Mucosa of stomach (tissue), 1 donor: Measurements from ENCODE around the gene GLIS1.

Experiments used
- H3K27me3 ChIP-seq: one replicate; pipeline ENCODE4 v1.7.0; 2013; ENCODE audit warnings: mild to moderate bottlenecking, low read length; ENCODE audit not compliant: control insufficient read depth, insufficient read depth
- H3K36me3 ChIP-seq: one replicate; pipeline ENCODE4 v1.7.0; 2013; ENCODE audit warnings: low read length; ENCODE audit not compliant: control insufficient read depth, insufficient read depth
- H3K4me1 ChIP-seq: one replicate; pipeline ENCODE4 v1.7.0; 2013; ENCODE audit warnings: mild to moderate bottlenecking, low read length; ENCODE audit not compliant: control insufficient read depth, insufficient read depth
- H3K4me3 ChIP-seq: one replicate; pipeline ENCODE4 v1.7.0; 2013; ENCODE audit warnings: low read length
- H3K9ac ChIP-seq: one replicate; pipeline ENCODE4 v1.7.0; 2013; ENCODE audit warnings: mild to moderate bottlenecking, low read length, moderate library complexity
- H3K9me3 ChIP-seq: one replicate; pipeline ENCODE4 v1.7.0; 2013; ENCODE audit warnings: mild to moderate bottlenecking, low read length, moderate library complexity; ENCODE audit not compliant: control insufficient read depth
- donor health status: Pancreatic carcinoma.

The GLIS1 gene

DNA sequence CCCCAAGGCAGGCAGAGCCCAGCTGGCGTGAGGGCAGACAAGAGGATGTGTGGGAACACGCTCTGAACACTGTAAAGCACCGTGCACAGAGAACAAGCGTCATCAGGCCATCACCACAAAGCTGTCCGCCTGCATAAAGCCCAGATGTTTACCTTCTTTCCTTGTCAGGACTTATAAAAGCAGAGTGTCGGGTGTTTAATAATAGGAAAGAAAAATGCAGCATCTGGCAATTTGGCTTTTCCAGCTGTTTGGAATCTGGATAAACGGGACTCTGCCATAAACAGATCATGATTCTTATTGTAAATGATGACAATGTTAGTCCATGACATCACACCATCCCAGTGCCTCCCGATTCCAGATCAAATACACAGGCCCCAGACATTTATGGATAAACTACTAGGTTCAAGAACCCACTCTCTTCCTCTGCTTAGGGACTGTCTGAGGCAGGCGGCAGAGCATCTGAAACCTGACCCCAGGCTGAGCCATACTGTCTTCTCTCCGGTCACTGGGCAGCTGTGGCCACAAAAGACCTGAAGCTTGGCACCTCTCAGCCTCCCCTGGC lies 4.2 kb downstream of the GLIS1 start:
- no peaks in the 10 kb centered on the region for H3K9me3 ChIP-seq
- H3K4me3 ChIP-seq, result no peak overlapping the region
- peaks cover 14% of the 10 kb centered on the region for H3K4me1 ChIP-seq
- peaks cover 57% of the 10 kb centered on the region for H3K27me3 ChIP-seq
- H3K9ac ChIP-seq, result no peak overlapping the region
- no peaks in the 10 kb centered on the region for H3K36me3 ChIP-seq

DNA sequence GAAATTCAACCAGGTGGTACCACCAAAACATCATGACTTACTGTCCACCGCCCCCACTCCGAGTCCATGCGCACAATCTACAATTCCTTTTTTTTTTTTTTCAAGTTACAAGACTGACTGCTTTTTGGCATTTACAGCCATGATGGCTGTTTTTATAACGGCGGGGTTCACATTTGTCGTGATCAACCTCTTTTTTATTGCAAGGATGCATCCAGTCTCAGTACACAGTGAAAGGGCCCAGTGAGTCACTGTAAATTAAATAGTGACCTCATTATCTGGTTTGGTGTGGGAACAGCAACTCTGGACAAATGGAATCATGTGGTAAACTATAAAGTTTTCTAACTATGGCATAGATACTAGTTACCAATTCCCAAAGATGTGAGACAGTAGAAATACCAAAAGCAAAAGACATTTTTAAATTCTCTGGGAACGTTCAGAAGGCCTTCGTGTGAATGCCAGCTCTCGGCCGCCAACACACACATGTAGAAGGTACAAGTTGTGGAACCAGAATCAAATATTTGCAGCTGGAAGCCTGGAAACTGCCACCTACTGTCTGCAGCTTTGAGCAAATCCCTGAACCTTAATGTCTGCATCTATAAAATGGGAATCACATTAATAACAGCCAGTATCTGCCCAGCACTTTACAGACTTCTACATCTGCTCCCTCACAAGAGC lies 4.9 kb downstream of the GLIS1 start:
- peaks cover 51% of the 10 kb centered on the region for H3K27me3 ChIP-seq
- H3K9me3 ChIP-seq, result no peaks in the 10 kb centered on the region
- peaks cover 10% of the 10 kb centered on the region for H3K4me1 ChIP-seq

DNA sequence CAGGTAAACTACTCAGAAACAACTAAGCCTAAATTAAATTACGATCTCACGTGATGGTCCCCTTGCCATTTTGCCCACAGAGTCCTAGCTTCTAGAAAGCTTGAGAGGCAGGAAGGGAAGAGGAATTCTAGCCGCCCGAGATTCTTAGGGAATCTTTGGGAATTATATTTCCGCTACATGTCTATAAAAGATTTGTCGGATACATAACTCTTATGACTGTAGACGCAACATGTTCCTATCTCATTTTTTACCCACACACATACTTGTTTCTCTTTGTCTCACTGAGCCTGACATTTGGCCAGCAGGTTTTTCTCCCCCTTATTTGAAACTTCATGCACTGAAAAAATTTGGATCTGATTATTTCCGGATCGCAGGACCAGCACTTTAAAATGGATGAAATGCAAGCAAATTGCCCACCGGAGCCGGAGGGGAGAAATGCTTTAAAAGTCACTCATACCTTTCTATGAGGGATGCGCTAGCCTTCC lies 5.5 kb downstream of the GLIS1 start:
- Histone ChIP-seq H3K9ac (no peak overlapping the region), H3K36me3 (no peaks in the 10 kb centered on the region), H3K27me3 (peaks cover 47% of the 10 kb centered on the region), H3K4me3 (no peak overlapping the region), H3K9me3 (no peaks in the 10 kb centered on the region), H3K4me1 (peaks cover 7% of the 10 kb centered on the region)

More for the DNA sequence above, 4.9 kb downstream of the GLIS1 start:
- Histone ChIP-seq H3K9ac (no peak overlapping the region), H3K4me3 (no peak overlapping the region), H3K36me3 (no peaks in the 10 kb centered on the region)

DNA sequence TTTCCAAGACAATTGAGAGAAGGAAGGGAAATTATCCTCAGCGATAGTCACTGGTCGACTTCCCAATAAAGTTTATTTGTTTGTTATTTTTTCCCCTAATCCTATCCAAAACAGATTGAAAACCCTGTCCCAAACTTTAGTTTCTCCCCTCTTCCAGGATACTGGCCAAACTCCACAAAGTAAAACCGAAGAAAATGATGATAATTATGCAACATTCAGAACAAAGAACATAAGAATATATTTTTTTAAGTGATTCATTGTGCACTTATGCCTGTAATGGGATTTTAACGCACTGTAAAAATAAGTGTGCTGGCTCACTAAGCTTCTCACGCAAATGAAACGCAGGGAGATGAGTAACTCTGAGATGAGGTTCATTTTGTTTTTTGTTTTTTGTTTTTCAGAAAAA lies 6.0 kb downstream of the GLIS1 start:
- H3K27me3 ChIP-seq, result peaks cover 41% of the 10 kb centered on the region
- peaks cover 1% of the 10 kb centered on the region for H3K4me1 ChIP-seq
- H3K9me3 ChIP-seq, result no peaks in the 10 kb centered on the region
- H3K36me3 ChIP-seq, result no peaks in the 10 kb centered on the region
- H3K9ac ChIP-seq, result no peak overlapping the region
- H3K4me3 ChIP-seq, result no peak overlapping the region

DNA sequence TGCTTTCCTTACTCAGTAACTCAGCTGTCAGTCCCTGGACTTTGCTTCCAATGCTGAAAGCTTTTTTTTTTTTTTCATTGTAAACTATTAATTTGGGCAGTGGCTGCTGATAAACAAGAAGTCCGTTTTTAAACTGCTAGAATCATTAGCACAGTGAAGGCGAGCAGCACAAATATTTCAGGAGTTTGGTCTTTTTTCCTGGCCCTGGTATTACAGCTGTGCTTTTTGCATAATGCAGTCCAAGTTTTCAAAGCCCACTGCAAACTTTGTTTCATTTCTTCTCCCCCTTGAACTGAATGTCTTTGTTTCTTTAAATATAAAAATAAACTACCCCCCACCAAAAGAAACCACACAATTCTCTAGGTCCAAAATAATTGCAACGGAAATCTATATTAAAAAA lies 6.6 kb downstream of the GLIS1 start:
- Histone ChIP-seq H3K4me1 (no peaks in the 10 kb centered on the region), H3K9ac (no peak overlapping the region), H3K4me3 (no peak overlapping the region), H3K9me3 (no peaks in the 10 kb centered on the region), H3K36me3 (no peaks in the 10 kb centered on the region), H3K27me3 (peaks cover 36% of the 10 kb centered on the region)

DNA sequence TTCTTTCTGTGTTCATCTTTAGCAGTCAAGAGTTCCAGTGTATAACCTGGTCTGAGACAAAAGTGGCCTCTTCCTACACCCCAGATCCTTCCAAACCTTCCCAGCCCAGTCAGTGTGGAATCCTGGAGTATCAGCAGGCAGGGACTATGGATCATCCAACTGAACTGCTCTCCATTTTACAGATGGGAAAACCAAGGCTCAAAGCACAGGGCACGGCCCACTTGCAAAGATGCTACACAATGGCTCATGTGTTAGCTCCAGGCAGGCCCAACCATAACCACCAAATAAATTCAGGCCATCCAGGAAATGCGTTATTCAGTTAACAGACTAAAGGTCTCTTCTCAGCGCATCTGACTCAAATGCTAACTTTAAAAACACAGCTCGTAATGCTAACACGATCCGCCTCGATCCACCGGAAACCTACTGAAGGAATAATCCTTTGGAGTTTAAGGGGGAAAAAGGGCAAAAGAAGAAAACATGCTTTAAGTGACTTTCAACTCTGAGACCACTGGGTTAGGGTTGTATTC lies 7.1 kb downstream of the GLIS1 start:
- Histone ChIP-seq H3K4me1 (no peaks in the 10 kb centered on the region), H3K9ac (no peak overlapping the region), H3K27me3 (peaks cover 30% of the 10 kb centered on the region), H3K36me3 (no peaks in the 10 kb centered on the region), H3K4me3 (no peak overlapping the region), H3K9me3 (no peaks in the 10 kb centered on the region)

DNA sequence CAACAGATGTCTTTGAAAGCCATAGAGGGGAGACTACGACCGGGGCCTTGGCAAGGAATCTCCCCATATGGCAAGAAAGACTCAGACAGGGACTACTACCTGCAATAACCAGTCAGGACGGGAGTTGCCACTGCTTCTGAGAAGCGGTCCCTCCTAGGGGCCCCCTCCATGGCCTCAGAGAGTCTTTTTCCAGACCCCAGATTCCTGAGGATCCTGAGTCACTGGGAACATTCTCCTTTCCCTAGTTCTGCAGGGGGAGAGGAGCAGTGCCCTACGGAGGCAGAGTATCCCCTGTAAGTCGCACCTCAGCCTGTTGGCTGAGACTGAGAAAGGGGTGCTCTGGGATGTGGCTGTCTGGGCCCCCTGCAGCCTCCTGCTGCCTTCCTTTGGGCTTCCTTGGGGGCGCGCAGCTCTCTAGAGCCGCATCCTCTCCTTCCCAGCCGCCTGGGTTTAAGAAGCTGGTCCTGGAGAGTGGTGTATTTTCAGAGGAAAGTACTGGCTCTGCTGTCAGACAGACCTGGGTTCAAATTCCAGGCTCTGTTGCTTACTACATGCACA lies 7.8 kb downstream of the GLIS1 start:
- H3K36me3 ChIP-seq, result no peaks in the 10 kb centered on the region
- H3K9me3 ChIP-seq, result no peaks in the 10 kb centered on the region
- no peak overlapping the region for H3K4me3 ChIP-seq
- H3K9ac ChIP-seq, result no peak overlapping the region
- H3K4me1 ChIP-seq, result no peaks in the 10 kb centered on the region
- peaks cover 23% of the 10 kb centered on the region for H3K27me3 ChIP-seq

DNA sequence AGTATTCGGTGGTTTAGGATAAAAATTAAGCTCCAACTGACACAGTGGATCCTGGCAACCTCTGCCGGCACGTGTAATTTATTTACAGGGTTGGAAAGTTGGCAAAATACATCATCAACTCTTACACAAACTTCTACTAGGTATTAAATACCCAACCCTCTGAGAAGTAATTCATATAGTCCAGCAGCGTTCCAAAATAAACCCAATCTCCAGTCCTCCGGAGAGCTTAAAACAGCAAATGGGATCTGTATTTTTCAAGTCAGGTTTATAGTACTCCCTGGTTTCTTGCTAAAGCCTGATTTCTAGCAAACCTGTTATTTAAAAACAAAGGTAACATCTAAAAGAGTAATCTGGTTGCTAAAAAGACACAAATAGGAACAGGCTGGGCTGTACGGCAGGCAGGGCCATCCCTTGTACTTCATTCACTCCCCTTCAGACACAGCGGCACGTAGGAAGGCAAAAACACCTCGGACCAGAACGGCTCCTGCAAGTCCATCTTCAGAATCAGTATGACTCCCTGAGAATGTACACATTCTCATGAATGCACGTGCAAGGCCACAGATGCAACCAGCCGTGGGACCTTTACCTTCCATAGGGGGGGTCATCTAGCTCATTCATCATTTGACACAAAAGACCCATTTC lies 8.6 kb downstream of the GLIS1 start:
- H3K4me1 ChIP-seq, result no peaks in the 10 kb centered on the region
- H3K36me3 ChIP-seq, result no peaks in the 10 kb centered on the region
- H3K27me3 ChIP-seq, result peaks cover 21% of the 10 kb centered on the region
- no peak overlapping the region for H3K9ac ChIP-seq
- no peaks in the 10 kb centered on the region for H3K9me3 ChIP-seq
- no peak overlapping the region for H3K4me3 ChIP-seq

DNA sequence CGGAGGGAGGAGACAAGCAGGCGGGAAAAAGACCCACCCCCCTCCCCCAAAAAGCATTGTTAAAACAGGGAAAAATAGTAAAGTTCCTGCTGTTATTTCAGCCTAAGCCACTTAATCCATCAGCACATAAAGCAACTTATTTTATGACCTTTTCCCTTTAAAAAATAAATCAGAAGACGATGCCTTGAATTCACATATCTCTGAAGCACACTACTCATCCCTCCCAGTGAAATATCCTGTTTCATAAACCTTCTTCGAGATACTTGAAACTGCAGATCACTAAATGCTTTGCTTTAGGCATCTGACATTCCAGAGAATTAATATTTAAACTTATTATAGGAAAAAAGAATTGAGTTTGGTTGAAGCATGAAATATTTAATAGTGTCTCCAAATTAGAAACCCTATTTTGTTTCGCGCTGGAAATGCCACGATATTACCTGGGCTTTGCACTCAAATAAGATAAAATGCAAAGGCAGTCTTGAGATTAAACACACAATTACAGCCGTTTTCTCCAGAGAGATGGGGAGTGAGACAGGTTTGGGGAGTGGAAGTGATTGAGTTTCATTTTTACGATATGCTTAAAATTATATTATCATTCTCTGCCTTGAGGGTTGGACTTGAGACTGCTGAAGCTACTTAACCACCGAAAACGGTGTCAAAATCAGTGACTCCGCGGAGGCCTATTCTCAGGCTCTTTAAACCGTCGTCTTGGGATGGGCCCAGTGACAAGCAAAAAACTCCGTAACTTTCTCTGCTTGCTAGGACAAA lies 9.3 kb downstream of the GLIS1 start:
- Histone ChIP-seq H3K4me3 (no peak overlapping the region), H3K9me3 (no peaks in the 10 kb centered on the region), H3K27me3 (peaks cover 17% of the 10 kb centered on the region), H3K9ac (no peak overlapping the region), H3K36me3 (no peaks in the 10 kb centered on the region), H3K4me1 (no peaks in the 10 kb centered on the region)

DNA sequence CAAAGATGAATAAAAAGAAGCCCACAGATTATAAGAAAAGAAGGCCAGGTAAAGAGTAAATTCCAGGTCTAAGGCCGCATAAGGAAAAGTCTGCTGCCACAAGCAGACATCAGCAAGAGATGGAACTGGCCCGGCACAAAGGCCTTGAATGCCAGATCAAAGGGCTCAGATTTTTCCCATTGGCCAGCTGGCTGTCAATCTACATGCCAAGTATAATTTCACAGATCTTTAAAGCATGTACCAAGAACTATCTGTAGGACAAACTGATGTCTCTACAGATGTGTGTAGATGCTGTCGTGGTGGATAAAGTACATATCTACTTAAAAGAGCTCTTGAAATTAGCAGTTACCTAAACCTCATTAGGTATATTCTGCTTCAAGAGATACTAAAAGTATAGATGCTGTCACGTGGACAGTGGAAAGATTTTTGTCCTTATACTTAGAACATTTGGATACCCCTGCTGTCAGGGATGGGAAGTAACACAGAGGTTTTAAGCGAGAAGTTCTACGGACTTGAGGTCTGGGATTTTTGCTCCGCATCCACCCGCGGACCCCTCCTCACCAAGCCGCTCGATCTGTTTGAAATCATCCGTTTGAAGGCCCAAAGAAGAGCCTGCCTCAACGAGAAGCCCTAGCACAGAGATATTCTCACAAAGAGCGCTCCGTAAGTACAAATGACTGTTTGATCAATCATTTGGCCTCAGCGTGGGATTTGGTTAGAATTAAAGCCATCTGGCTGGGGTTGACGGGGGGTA lies 10.1 kb downstream of the GLIS1 start:
- Histone ChIP-seq H3K4me3 (no peak overlapping the region), H3K4me1 (no peaks in the 10 kb centered on the region), H3K27me3 (peaks cover 13% of the 10 kb centered on the region), H3K9me3 (no peaks in the 10 kb centered on the region), H3K36me3 (no peaks in the 10 kb centered on the region), H3K9ac (no peak overlapping the region)

DNA sequence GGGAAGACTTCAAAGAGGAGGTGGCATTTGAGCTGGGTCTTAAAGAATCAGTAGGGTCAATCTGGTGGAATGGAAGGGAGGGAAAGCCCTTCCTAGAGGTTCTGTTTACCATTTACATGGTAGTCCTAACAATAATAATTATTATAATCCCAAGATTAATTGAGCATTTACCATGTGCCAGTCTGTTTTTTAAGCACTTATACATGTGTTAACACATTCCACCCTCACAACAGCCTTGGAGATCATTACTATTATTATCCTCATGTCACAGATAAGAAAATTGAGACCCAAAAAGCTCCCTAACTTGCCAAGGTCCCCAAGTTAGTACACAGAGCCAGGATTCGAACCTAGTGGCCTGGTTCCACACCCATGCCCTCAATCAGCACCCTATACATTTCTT lies 10.8 kb downstream of the GLIS1 start:
- no peak overlapping the region for H3K4me3 ChIP-seq
- H3K4me1 ChIP-seq, result no peaks in the 10 kb centered on the region
- no peaks in the 10 kb centered on the region for H3K36me3 ChIP-seq
- H3K27me3 ChIP-seq, result peaks cover 10% of the 10 kb centered on the region
- no peak overlapping the region for H3K9ac ChIP-seq
- H3K9me3 ChIP-seq, result no peaks in the 10 kb centered on the region
